Activated naive CD4-positive, alpha-beta T cell (primary cell): ENCODE data around the gene CSH2.
"Not testable (repeated sequence)": the region's sequence is repeated elsewhere in the genome, so short reads cannot be mapped to it uniquely, and the experiment has no call there.

Source experiments
- DNase-seq, 4 experiments: peaks; one replicate each; lab custom pipeline; 2025; lab: John Stamatoyannopoulos, UW

The CSH2 gene

GRCh38 chr17:63896524-63897354 lies 23.3 kb upstream of the CSH2 start, which contains the start of gene CSH1:
Gene CSH1, minus strand, starts transcription at chr17:63896574. Its CDS starts 63 bp downstream, at chr17:63896511.
- not testable (repeated sequence) for DNase-seq

- DNase-seq: not testable (repeated sequence)
Measured at GRCh38 chr17:63894821-63895220, 21.3 kb upstream of the CSH2 start.

GRCh38 chr17:63894021-63894420 lies 20.5 kb upstream of the CSH2 start:
- DNase-seq: not testable (repeated sequence)

DNA sequence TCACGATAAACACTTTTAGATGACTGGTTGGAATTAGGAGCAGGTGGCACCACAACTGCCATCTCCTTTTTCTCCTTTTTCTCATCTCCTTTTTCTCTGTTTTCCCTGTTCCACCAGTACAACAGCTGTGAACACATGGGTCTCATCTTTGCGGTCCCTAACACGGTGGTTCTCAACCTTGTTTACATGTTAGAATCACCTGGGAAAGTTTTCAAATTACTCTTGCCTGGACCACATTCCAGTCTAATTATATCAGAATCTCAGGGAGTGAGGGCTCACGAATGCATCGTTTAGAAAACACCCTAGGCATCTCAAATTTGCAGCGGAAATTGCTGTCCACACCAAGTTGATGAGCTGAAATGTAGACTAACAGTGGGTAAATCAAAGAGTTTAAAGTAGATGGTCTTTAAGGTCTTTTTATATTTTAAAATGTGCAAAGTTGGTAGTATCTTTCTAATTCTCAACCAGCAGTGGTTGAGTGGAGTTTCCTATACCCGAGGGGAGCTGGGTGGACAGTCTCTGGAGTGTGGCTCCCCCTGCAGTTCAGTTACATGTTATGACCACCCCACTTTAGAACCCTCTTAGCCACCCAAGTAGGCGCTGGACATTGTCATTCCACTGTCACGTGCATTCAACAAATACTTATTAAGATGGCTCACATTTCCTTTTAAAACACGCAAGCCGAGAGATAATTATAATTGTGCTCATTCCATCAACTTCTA lies 19.0 kb upstream of the CSH2 start:
- not testable (repeated sequence) for DNase-seq

- not testable (repeated sequence) for DNase-seq
Measured at GRCh38 chr17:63889026-63889848, 15.8 kb upstream of the CSH2 start.

DNA sequence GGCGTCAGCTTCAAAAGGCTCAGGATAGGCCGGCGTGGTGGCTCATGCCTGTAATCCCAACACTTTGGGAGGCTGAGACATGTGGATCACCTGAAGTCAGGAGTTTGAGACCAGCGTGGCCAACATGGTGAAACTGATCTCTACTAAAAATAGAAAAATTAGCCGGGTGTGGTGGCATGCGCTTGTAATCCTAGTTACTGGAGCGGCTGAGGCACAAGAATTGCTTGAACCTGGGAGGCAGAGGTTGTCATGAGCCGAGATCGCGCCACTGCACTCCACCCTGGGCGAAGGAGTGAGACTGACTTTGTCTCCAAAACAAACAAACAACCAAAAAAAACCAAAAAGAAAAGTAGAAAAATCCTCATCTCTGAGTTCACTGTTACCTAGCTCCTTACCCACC lies 11.6 kb upstream of the CSH2 start:
- DNase-seq: not testable (repeated sequence)

GRCh38 chr17:63882626-63883126 lies 9.2 kb upstream of the CSH2 start:
- not testable (repeated sequence) for DNase-seq

DNA sequence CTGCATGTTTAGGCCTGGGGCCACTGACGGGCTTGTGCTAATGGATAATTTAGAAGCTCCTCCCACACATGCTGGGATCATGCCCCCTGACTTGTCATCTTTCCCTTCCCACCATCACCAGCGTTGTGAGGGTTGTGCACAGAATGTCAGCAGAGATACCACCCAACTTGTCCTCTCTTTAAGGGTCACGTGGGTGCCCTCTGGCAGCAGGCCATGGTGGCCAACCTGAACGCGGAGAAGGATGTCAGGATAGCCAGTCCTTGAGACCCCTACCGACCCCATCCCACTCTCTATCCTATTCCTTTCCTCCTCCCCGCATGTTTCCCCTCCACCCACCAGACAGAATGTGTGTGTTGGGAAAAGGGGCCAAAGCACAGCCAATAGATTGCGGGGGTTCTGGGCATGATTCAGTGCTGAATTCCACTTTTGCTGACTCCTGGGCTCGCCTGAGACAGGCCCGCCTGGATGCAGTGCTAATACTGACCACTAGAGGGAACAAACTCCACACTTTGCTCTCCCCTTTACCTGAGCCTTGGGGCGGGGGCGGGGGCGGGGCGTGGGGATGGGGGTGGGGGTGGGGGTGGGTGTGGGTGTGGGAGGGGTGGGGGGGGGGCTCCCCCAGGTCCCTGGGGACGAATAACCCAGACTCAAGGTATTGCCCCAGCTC lies 8.6 kb upstream of the CSH2 start, which contains the start of gene GH2:
Gene GH2 (minus strand): TSS at position 10 of the 667 bp plus-strand sequence. CDS start 143 bp downstream, outside the sequence.
- peak; percentile 12 to 36 (median 25) for DNase-seq

- not testable (repeated sequence) for DNase-seq
Measured at GRCh38 chr17:63881337-63881736, 7.9 kb upstream of the CSH2 start.

- no peak for DNase-seq
Measured at GRCh38 chr17:63880706-63881105, 7.2 kb upstream of the CSH2 start.

DNA sequence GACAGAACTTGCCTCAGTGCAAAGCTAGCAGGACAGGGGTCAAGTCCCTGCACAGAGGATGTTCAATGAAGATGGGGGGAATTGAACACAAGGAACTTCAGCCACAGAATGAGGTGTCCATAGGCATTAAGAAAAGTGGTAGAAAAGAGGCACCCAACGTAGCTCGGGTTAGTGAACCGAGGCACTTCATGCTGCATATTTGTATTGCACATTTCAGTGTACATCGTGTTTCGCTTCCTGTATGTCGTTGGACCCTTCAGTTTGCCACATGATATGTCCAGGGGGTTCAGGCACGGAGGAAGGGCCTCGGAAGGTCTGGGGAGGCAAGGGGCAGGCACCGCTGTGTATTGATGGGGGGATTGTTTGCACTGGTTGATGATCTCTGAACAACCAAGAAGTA lies 4.9 kb upstream of the CSH2 start:
- not testable (repeated sequence) for DNase-seq

DNA sequence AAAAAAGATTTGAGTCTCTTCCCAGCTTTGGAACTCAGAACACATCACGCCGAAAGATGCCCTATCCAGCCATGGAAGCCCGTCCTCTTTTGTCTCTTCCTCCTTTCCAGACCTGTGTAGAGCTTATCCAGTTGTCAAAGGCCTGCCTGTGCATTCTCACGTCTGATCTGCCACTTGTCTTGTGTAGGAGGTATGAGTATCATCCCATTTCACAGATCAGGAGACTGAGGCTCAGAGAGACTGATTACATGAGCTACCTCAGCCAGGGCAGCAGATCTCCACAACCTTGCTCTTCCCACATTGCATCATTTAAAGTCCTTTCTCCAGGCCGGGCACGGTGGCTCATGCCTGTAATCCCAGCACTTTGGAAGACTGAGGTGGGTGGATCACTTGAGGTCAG lies 1.2 kb upstream of the CSH2 start:
- not testable (repeated sequence) for DNase-seq

GRCh38 chr17:63874061-63874626 lies 667 bp upstream of the CSH2 start:
- not testable (repeated sequence) for DNase-seq

GRCh38 chr17:63871646-63872365 lies 1.7 kb downstream of the CSH2 start:
- not testable (repeated sequence) for DNase-seq

DNA sequence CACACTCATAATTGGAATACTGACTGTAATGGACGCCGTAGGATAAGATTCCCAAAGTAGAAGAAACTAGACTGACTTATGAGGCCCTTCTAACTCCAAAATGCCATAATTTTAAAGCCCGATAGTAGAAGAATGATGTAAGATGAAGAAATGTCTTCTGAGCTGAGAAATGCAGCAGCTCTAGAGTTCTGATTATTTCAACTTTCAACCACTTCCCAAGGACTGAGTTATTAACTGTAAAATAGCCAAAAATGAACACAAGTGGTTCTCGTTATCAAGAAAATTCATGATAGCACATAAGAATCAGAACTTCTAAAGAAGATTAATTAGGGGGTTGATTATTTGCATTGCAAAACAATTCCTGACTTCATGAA lies 3.2 kb downstream of the CSH2 start:
- not testable (repeated sequence) for DNase-seq

DNA sequence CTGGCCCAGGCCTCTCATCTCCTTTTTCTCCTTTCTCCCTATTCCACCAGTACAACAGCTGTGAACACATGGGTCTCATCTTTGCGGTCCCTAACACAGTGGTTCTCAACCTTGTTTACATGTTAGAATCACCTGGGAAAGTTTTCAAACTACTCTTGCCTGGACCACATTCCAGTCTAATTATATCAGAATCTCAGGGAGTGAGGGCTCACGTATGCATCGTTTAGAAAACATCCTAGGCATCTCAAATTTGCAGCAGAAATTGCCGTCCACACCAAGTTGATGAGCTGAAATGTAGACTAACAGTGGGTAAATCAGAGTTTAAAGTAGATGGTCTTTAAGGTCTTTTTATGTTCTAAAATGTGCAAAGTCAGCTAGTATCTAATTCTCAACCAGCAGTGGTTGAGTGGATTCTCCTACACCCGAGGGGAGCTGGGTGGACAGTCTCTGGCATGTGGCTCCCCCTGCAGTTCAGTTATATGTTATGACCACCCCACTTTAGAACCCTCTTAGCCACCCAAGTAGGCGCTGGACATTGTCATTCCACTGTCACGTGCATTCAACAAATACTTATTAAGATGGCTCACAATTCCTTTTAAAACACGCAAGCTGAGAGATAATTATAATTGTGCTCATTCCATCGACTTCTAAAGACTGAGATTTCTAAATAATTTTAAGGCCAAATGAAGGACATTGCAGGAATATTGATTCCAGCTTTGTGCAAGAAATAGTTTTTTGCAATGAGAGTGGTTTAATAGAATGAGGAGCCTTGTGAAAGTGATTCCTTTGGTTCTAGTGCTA lies 3.8 kb downstream of the CSH2 start:
- DNase-seq: not testable (repeated sequence)

DNA sequence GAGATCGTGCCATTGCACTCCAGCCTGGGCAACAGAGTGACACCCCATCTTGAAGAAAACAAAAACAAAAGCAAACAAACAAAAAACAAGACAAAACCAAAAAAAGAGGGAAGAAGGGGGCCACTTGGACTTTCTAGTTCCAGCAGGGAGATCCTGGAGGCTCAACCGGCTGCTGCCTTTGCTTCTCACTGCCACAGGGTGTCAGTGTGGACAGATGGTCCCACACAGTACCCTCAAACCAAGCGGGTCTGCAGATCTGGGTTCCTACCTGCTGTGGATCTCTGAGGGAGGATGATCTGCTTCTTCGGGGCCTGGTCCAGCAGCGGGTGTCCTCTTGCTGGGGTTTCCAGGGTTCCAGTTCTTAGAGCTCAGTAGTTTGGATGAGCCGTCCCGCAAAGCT lies 6.9 kb downstream of the CSH2 start:
- not testable (repeated sequence) for DNase-seq

DNA sequence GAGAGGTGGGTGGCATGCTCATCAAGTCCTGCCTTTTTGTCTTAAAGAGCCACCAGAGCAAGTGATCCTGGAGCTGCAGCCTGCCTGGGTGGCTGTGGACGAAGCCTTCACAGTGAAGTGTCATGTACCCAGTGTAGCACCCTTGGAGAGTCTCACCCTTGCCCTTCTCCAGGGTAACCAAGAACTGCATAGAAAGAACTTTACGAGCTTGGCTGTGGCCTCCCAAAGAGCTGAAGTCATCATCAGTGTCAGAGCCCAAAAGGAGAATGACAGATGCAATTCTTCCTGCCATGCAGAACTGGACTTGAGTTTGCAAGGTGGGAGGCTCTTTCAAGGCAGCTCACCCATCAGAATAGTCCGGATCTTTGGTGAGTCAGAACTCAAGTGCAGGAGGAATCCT lies 14.2 kb downstream of the CSH2 start:
- no peak for DNase-seq

DNA sequence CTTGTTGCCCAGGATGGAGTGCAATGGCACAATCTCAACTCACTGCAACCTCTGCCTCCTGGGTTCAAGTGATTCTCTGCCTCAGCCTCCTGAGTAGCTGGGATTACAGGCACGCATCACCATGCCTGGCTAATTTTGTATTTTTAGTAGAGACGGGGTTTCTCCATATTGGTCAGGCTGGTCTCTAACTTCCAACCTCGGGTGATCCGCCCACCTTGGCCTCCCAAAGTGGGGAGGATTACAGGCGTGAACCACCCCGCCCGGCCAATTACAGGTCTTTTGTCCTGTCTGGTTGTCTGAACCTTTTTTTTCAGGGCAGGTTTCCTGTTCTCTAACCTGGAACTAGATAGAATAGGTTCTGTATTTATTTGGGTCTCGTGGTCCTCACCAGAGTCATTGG lies 17.1 kb downstream of the CSH2 start:
- DNase-seq: not testable (repeated sequence)
